ENCODE results near the gene CUEDC2.

CUEDC2 gene

GRCh38 chr10:102401342-102401654 lies 31.1 kb downstream of the CUEDC2 start:
- no peak overlapping the region for H3K4me3 ChIP-seq (ENCODE audit: low read depth, low read length)
- H3K9me3 ChIP-seq (ENCODE audit: control insufficient read depth, insufficient read depth, low read depth, low read length) = no peaks in the 10 kb centered on the region
- POLR2A ChIA-PET = interaction anchor here (1.1 to 1.7 kb wide), 3 partner anchors 21 to 171 kb away, joined by 3 to 8 read pairs (median 4); no protein-coding TSS in a partner anchor
- CTCF ChIA-PET = interaction anchor here (0.6 to 7.2 kb wide), 9 partner anchors 8 to 230 kb away, joined by 3 to 60 read pairs (median 4); partner anchors contain the start of gene CUEDC2
- no peaks in the 10 kb centered on the region for H3K4me1 ChIP-seq (ENCODE audit: control insufficient read depth, insufficient read depth, low read length)
- no peak overlapping the region for H3K27ac ChIP-seq (ENCODE audit: extremely low read depth, low read depth, low read length)
- TF ChIP-seq ZNF23 (tag by site-specific recombination; IDR thresholded peaks at IDR 0.05; ENCODE audit: borderline replicate concordance) (no peak), PATZ1 (tag by site-specific recombination; IDR thresholded peaks at IDR 0.05) (no peak), ZNF658 (tag by site-specific recombination; IDR thresholded peaks at IDR 0.05) (no peak), ZBTB21 (tag by site-specific recombination; IDR thresholded peaks at IDR 0.05) (no peak), ZNF664 (tag by site-specific recombination; IDR thresholded peaks at IDR 0.05) (no peak), KLF17 (tag by site-specific recombination; IDR thresholded peaks at IDR 0.05) (no peak), ZNF629 (tag by site-specific recombination; IDR thresholded peaks at IDR 0.05) (no peak), PRDM1 (tag by site-specific recombination; IDR thresholded peaks at IDR 0.05) (no peak), ZBTB10 (tag by site-specific recombination; IDR thresholded peaks at IDR 0.05) (no peak), ZBTB6 (tag by site-specific recombination; IDR thresholded peaks at IDR 0.05) (no peak), ZNF416 (tag by site-specific recombination; IDR thresholded peaks at IDR 0.05) (no peak), ZNF138 (tag by site-specific recombination; IDR thresholded peaks at IDR 0.05; ENCODE audit: borderline replicate concordance) (no peak), PRDM4 (tag by site-specific recombination; IDR thresholded peaks at IDR 0.05) (no peak), AEBP2 (tag by site-specific recombination; IDR thresholded peaks at IDR 0.05; ENCODE audit: borderline replicate concordance) (no peak), ZNF488 (tag by site-specific recombination; IDR thresholded peaks at IDR 0.05) (no peak), ZNF501 (tag by site-specific recombination; IDR thresholded peaks at IDR 0.05) (no peak), IKZF3 (tag by site-specific recombination; IDR thresholded peaks at IDR 0.05) (no peak), ZNF133 (tag by site-specific recombination; IDR thresholded peaks at IDR 0.05) (no peak), ZBTB49 (tag by site-specific recombination; IDR thresholded peaks at IDR 0.05; ENCODE audit: low read depth) (no peak), ZNF292 (tag by site-specific recombination; IDR thresholded peaks at IDR 0.05; ENCODE audit: borderline replicate concordance, low read depth) (no peak)
- H3K36me3 ChIP-seq (ENCODE audit: control insufficient read depth in 2 of 2, insufficient read depth in 1 of 2, low read length in 2 of 2) = peaks cover 0 to 24% of the 10 kb centered on the region in 2 experiments; a peak in 1 of 3 replicates
